A673 (cell line): ENCODE data around the gene LMOD3.

ENCODE experiments used
- CTCF ChIP-seq: fragments of 300-800, 200-600 bp; sonication (generic); conservative IDR thresholded peaks from 2 replicates; pipeline ENCODE4 v1.5.1; 2017; ENCODE audit warnings: low read depth, mild to moderate bottlenecking, antibody characterized with exemption, low read length, moderate library complexity, mixed read lengths
- EZH2 ChIP-seq: fragments of 200-600 bp; sonication (generic); IDR thresholded peaks from 2 replicates; pipeline ENCODE4 v1.6.1; 2017; ENCODE audit warnings: borderline replicate concordance, low read depth, mild to moderate bottlenecking, mixed read lengths, antibody characterized with exemption, low read length; ENCODE audit not compliant: poor library complexity, severe bottlenecking

- TF ChIP-seq CTCF (no peak), EZH2 (no peak)
Measured at GRCh38 chr3:69126999-69127398, 4.6 kb upstream of the LMOD3 start.
